ENCODE results near the gene EEIG1.

DNA sequence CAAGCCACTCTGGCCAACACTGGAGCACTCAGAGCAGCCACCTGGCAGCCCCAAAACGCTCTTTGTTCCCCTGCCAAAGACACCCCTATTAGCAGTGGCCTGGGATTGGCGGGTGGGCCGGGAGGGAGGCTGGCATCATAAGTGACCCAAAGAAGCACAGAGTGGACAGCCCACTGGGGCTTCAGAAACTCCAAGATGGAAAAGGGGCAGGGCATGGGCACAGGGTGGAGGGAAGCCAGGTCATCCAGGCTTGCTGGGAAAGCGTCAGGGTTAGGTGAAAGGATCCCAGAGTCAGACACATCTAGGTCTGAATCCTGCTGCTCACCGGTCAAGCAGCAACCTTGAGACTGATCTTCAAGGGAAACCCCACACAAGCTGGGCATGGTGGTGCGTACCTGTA is 14.8 kb downstream of the EEIG1 start:
- no peak for TF ChIP-seq MAX (IDR thresholded peaks at IDR 0.05; ENCODE audit: low read depth, low read length)
- no peak for TF ChIP-seq TCF12 (IDR thresholded peaks at IDR 0.05; ENCODE audit: low read depth, low read length)
- TF ChIP-seq SRF (IDR thresholded peaks at IDR 0.05; ENCODE audit: low read depth in 2 of 2, low read length in 2 of 2): no peak
- TF ChIP-seq, protein P1, sequence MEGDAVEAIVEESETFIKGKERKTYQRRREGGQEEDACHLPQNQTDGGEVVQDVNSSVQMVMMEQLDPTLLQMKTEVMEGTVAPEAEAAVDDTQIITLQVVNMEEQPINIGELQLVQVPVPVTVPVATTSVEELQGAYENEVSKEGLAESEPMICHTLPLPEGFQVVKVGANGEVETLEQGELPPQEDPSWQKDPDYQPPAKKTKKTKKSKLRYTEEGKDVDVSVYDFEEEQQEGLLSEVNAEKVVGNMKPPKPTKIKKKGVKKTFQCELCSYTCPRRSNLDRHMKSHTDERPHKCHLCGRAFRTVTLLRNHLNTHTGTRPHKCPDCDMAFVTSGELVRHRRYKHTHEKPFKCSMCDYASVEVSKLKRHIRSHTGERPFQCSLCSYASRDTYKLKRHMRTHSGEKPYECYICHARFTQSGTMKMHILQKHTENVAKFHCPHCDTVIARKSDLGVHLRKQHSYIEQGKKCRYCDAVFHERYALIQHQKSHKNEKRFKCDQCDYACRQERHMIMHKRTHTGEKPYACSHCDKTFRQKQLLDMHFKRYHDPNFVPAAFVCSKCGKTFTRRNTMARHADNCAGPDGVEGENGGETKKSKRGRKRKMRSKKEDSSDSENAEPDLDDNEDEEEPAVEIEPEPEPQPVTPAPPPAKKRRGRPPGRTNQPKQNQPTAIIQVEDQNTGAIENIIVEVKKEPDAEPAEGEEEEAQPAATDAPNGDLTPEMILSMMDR (IDR thresholded peaks at IDR 0.05 in 2 of 3, conservative IDR thresholded peaks at IDR 0.05 in 1 of 3; ENCODE audit: control insufficient read depth in 2 of 3, extremely low read depth in 1 of 3, insufficient read depth in 1 of 3, low read depth in 3 of 3, low read length in 3 of 3): no peak
- no peak for TF ChIP-seq EP300 (IDR thresholded peaks at IDR 0.05; ENCODE audit: borderline replicate concordance in 1 of 2, control insufficient read depth in 1 of 2, low read depth in 2 of 2, low read length in 2 of 2)
- TF ChIP-seq JUND (IDR thresholded peaks at IDR 0.05; ENCODE audit: low read depth, low read length): no peak
- TF ChIP-seq TAF1 (IDR thresholded peaks at IDR 0.05; ENCODE audit: borderline replicate concordance, low read depth, low read length): no peak
- TF ChIP-seq IRF4 (IDR thresholded peaks at IDR 0.05; ENCODE audit: low read depth, low read length): no peak
- TF ChIP-seq NR2C1 (IDR thresholded peaks at IDR 0.05): no peak
- no peak for TF ChIP-seq PML (IDR thresholded peaks at IDR 0.05; ENCODE audit: low read length)
